22Rv1 (cell line): ENCODE measurements around the gene ARID1B.

ENCODE experiments used
- H3K27ac ChIP-seq: fragments of 450-650 bp; 2 replicates; pipeline ENCODE4 v1.5.1; 2017
- CTCF ChIP-seq: fragments of 450-650 bp; IDR thresholded peaks from 2 replicates; pipeline ENCODE4 v1.5.1; 2017; ENCODE audit warnings: mild to moderate bottlenecking
- ZFX ChIP-seq: fragments of 450-650 bp; IDR thresholded peaks from 2 replicates; pipeline ENCODE4 v1.6.1; 2017; ENCODE audit warnings: antibody characterized with exemption, borderline replicate concordance

Gene ARID1B

DNA sequence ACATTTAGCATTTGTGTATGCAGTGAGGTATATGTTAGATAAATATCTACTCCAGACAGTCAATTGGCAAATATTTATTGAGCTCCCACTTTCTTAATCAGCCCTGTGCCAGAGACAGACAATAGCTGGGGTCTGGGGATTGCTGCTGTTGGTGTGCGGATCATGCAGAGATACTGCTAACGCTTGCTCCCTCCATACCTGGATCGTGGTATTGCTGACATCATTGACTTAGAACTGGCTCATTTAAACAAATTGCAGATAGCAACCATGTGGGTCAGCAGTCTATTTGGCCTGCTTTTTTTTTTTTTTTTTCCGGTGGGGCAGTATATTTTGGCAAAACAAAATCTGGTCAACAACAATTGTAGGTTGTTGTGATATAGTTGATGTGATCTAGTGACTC is 9.5 kb downstream of the ARID1B start:
- H3K27ac ChIP-seq, result no peak overlapping the region
- TF ChIP-seq ZFX (no peak), CTCF (no peak)

DNA sequence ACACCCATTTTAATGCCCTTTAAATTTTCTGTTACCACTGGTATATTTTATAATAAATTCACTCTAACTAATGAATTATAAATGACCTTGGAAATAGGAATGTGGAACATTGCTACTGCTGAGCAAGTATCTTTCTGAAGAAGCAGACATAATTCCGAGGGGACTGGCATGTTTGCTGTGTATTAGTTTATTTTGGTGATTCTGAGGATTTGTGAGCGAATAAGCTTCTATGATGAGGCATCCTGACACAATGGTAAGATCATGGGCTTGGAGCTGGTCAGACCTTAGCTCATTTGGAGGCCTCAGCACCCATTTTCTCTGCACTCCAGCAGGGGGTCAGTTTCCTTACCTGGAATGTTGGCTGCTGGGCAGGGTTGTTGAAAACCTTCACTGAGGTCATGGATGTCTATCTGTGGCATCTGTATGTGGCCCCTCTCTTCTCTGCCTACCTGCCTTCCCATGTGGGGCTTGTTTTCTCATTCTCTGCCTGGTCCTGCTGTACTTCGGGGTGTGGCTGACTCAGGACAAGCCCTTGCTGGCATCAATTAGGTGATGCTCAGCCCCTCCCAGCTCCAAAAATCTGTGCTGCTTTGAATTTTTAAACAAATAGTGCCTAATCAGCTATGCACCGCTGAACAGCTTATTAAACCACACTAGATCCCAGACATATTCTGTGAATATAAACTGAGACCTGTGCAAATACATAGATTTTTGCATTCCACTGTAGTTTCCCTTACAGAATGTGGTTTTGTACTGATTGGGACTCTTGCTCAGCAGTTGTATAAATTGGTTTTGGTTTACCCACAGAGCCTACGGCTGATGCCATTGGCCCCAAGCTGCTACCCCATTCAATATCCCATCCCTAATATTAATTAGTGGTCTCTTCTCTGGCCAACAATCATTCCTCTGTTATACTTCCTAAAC is 10.7 kb downstream of the ARID1B start:
- H3K27ac ChIP-seq, result no peak overlapping the region
- TF ChIP-seq ZFX (no peak), CTCF (no peak)

- H3K27ac ChIP-seq, result no peak overlapping the region
- no peak for TF ChIP-seq CTCF
- TF ChIP-seq ZFX, result no peak
These were observed 12.1 kb downstream of the ARID1B start for GRCh38 chr6:156789081-156789943.

DNA sequence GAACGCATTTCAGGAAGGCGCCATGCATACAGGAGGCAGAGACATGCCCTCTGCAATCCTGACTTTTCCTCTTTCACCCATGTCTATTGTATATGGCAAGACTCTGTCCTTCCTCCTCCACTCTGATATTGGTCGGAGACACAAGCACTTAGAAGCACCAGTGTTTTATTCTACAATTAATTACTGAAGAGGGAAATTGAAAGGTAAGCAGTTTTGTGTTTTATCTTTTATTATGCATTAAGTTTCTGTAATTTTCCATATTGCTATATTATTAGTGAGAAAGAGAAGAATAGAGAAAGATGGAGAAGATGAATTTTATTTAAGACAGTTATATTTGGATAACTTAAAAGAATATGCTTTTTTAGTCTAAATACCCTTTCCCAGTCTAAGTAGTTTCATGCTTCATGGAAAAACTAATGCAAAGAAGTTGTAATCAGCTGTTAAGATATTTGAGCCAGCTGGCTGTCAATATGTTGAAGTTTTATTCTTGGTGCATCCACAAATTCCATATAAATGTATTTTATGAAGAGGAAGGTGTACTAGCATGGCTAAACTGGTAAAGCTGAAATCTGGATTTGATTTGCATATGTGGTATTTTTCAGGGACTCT is 13.6 kb downstream of the ARID1B start:
- TF ChIP-seq CTCF, result no peak
- TF ChIP-seq ZFX, result no peak
- no peak overlapping the region for H3K27ac ChIP-seq

DNA sequence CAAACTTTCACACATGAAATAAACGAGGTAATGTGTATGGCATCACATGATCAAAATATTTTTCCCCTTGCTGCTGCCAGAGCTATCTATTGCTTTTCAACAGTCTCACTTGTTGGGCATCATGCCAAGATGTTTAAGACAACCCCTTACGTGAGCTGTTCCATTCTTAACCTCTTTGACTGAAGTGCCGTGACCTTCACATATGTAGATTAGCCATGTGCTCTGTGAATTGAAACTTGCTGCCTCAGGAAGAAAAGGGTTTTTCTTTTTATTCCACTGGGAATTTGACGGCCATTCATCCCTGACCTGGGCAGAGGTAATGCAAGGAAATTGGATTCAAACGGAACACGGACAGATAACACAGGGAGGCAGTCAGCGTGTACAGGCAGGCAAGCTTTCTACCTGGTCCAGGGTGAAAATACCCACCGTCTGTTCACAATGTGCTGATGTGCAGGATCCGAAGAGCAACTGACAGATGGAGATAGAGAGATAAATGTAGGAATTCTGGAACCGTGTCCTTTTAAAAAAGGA is 14.2 kb downstream of the ARID1B start:
- H3K27ac ChIP-seq, result no peak overlapping the region
- no peak for TF ChIP-seq ZFX
- no peak for TF ChIP-seq CTCF

DNA sequence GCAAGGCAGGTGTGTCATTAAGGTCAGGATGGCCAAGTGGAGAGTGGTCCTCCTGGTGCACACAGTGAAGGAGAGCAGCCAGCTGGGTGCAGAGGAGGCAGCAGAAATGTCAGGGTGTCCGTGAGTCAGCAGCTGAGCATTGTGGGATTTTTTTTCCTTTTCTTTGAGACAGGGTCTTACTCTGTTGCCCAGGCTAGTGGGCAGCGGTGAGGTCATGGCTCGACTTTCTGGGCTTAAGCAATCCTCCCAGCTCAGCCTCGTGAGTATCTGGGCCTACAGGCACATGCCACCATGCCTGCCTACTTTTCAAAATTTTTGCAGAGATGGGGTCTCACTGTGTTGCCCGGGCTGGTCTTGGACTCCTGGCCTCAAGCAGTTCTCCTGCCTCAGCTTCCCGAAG is 16.0 kb downstream of the ARID1B start:
- TF ChIP-seq ZFX (no peak), CTCF (no peak)

More for the DNA sequence above, 16.0 kb downstream of the ARID1B start:
- no peak overlapping the region for H3K27ac ChIP-seq
